Astrocyte (in vitro differentiated cells and primary cell): Measurements from ENCODE around the gene TSR3.

Experiments used
- CTCF ChIP-seq: IDR thresholded peaks from 2 replicates; pipeline ENCODE4 v1.5.1; 2011; ENCODE audit warnings: low read depth, mild to moderate bottlenecking, inconsistent platforms, low read length, moderate library complexity; ENCODE audit not compliant: insufficient read depth
- EZH2 ChIP-seq: IDR thresholded peaks from 2 replicates; pipeline ENCODE4 v1.6.1; 2012; ENCODE audit warnings: mild to moderate bottlenecking, low read length, inconsistent platforms; ENCODE audit not compliant: insufficient read depth

- TF ChIP-seq CTCF: no peak
- no peak for TF ChIP-seq EZH2
Observed at GRCh38 chr16:1375741-1376410, 24.2 kb upstream of the TSR3 start.
